OCI-LY3 (cell line): ENCODE results near the gene WDR59.

Source experiments
- CTCF ChIP-seq: fragments of 200-600, 300-600 bp; sonication (generic); IDR thresholded peaks from 2 replicates; pipeline ENCODE4 v1.5.1; 2014; ENCODE audit warnings: antibody characterized with exemption, low read length, low read depth
- EZH2phosphoT487 ChIP-seq: fragments of 200-600 bp; shearing (Covaris generic); IDR thresholded peaks from 2 replicates; pipeline ENCODE4 v1.6.1; 2018; ENCODE audit warnings: antibody characterized with exemption, mixed run types, low read depth

- no peak for TF ChIP-seq CTCF
- no peak for TF ChIP-seq EZH2phosphoT487
These were observed 91.4 kb downstream of the WDR59 start for GRCh38 chr16:74893541-74893940.
